Spleen (tissue), 7 donors: ENCODE results near the gene SFXN5.

ENCODE experiments used
- CTCF ChIP-seq, 11 experiments: fragments of 200-600 bp in 7 of 11; fragments of 450-650 bp in 4 of 11; sonication (generic) in 4 of 11; IDR thresholded peaks in 8 of 11; conservative IDR thresholded peaks in 3 of 11; 1 replicate in 7 of 11; 2 replicates in 4 of 11; pipeline versions ENCODE4 v1.4.0 to v1.8.0; 2016 to 2021; ENCODE audit warnings: antibody characterized with exemption in 11 of 11, inconsistent platforms in 4 of 11, mild to moderate bottlenecking in 1 of 11
- POLR2A ChIP-seq, 3 donors: fragments of 450-650 bp; IDR thresholded peaks; one replicate each; pipeline ENCODE4 v1.5.1; 2017; ENCODE audit warnings: antibody characterized with exemption in 3 of 3, mild to moderate bottlenecking in 1 of 3
- POLR2AphosphoS5 ChIP-seq, 3 donors: sonication (generic); formaldehyde crosslinking; IDR thresholded peaks; one replicate each; pipeline ENCODE4 v1.5.1; 2017; ENCODE audit warnings: antibody characterized with exemption in 3 of 3
- donor health status: DM: no; HTN: no; CAD: no; lungs with moderate emphysema.
- donor health status: DM: no; HTN: no; CAD: no.
- donor health status: DM: no; HTN: no; CAD: no.

GRCh38 chr2:72908741-72909140 is 162.8 kb downstream of the SFXN5 start:
- TF ChIP-seq POLR2AphosphoS5 (IDR thresholded peaks at IDR 0.05), result no peak
- no peak for TF ChIP-seq CTCF (IDR thresholded peaks at IDR 0.05 in 8 of 11, conservative IDR thresholded peaks at IDR 0.05 in 3 of 11)
- no peak for TF ChIP-seq POLR2A (IDR thresholded peaks at IDR 0.05)
